ENCODE measurements around the gene PARD3.

GRCh38 chr10:34641147-34641912 lies 173.8 kb downstream of the PARD3 start:
- TF ChIP-seq, protein P1, sequence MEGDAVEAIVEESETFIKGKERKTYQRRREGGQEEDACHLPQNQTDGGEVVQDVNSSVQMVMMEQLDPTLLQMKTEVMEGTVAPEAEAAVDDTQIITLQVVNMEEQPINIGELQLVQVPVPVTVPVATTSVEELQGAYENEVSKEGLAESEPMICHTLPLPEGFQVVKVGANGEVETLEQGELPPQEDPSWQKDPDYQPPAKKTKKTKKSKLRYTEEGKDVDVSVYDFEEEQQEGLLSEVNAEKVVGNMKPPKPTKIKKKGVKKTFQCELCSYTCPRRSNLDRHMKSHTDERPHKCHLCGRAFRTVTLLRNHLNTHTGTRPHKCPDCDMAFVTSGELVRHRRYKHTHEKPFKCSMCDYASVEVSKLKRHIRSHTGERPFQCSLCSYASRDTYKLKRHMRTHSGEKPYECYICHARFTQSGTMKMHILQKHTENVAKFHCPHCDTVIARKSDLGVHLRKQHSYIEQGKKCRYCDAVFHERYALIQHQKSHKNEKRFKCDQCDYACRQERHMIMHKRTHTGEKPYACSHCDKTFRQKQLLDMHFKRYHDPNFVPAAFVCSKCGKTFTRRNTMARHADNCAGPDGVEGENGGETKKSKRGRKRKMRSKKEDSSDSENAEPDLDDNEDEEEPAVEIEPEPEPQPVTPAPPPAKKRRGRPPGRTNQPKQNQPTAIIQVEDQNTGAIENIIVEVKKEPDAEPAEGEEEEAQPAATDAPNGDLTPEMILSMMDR (conservative IDR thresholded peaks at IDR 0.05; ENCODE audit: low read length) = no peak
- TF ChIP-seq EZH2phosphoT487 (IDR thresholded peaks at IDR 0.05; ENCODE audit: borderline replicate concordance) = no peak

Measured in Loucy (cell line).